ENCODE data around the gene TNXB.

DNA sequence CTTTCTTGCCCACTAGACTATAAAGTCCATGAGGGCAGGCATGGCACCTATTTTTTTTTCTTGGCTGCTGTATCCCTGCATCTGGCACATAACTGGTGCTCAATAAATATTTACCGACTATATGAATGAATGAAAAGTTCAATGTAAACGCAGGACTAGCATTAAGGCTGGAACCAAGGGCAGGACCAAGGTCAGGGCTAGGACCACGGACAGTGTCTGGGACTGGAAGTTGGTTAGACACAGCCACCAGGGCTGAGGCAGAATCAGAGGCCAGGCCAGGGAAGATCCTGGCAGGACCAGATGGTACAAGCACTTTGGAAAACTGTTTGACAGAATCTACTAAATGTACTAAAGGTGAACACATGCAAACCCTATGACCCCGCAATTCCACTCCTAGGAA, 3.7 kb downstream of the TNXB start:
- TF ChIP-seq, protein P1, sequence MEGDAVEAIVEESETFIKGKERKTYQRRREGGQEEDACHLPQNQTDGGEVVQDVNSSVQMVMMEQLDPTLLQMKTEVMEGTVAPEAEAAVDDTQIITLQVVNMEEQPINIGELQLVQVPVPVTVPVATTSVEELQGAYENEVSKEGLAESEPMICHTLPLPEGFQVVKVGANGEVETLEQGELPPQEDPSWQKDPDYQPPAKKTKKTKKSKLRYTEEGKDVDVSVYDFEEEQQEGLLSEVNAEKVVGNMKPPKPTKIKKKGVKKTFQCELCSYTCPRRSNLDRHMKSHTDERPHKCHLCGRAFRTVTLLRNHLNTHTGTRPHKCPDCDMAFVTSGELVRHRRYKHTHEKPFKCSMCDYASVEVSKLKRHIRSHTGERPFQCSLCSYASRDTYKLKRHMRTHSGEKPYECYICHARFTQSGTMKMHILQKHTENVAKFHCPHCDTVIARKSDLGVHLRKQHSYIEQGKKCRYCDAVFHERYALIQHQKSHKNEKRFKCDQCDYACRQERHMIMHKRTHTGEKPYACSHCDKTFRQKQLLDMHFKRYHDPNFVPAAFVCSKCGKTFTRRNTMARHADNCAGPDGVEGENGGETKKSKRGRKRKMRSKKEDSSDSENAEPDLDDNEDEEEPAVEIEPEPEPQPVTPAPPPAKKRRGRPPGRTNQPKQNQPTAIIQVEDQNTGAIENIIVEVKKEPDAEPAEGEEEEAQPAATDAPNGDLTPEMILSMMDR (IDR thresholded peaks at IDR 0.05) = no peak
- no peak for TF ChIP-seq POLR2A (IDR thresholded peaks at IDR 0.05)
- no peak for TF ChIP-seq POLR2AphosphoS5 (IDR thresholded peaks at IDR 0.05)
